DND-41 (cell line): Measurements from ENCODE around the gene IGF2.

Experiments
- EZH2 ChIP-seq: IDR thresholded peaks from 3 replicates; pipeline ENCODE4 v1.6.1; 2012; ENCODE audit warnings: borderline replicate concordance, low read depth, mild to moderate bottlenecking, moderate library complexity, low read length, inconsistent platforms; ENCODE audit not compliant: severe bottlenecking
- TF ChIP-seq, protein P1 (sequence below): IDR thresholded peaks from 2 replicates; pipeline ENCODE4 v1.5.1; 2012; ENCODE audit warnings: borderline replicate concordance, low read length, moderate library complexity, mild to moderate bottlenecking; ENCODE audit not compliant: poor library complexity, severe bottlenecking; ENCODE audit errors: extremely low read depth

DNA sequence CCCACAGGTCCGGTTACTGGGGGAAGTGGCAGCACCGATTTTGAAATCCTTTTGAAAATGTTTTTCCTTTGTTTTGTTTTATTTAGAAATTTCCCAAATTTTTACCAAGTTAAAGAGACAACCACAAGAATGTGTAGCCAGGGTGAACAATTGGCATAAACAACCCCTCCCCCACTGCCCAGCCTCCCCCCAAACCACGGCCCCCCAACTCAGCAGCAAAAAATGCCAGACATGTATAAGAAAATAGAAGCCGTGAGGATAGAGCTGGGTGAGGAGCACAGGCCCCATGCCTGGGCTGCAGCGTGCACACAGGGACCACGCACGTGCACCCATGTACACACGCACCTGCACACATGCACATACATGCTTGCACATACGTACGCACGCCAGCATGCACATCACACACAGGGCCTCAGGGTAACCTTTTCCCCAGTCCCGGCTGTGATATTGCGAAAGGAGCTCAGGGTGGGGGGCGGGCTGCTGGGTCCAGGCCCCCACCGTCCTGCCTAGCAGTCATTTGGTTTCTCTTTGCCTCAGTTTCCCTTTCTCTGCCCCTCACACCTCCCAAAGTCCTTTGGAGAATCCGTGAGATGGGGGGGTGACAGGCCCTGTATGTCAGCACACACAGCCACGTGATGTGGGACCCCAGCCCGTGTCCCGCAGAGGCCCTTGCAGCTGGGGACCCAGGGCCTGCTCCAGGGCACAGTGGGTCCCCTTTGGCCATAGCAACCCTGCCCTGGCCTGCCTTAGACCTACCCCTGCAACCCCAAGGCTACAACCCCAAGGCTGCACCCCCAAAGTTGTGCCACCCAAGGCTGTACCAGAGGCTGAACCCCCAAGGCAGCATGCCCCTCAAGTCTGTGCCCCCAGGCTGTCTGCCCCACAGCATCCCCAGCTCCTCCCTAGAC lies 42.9 kb downstream of the IGF2 start:
- TF ChIP-seq, protein P1, sequence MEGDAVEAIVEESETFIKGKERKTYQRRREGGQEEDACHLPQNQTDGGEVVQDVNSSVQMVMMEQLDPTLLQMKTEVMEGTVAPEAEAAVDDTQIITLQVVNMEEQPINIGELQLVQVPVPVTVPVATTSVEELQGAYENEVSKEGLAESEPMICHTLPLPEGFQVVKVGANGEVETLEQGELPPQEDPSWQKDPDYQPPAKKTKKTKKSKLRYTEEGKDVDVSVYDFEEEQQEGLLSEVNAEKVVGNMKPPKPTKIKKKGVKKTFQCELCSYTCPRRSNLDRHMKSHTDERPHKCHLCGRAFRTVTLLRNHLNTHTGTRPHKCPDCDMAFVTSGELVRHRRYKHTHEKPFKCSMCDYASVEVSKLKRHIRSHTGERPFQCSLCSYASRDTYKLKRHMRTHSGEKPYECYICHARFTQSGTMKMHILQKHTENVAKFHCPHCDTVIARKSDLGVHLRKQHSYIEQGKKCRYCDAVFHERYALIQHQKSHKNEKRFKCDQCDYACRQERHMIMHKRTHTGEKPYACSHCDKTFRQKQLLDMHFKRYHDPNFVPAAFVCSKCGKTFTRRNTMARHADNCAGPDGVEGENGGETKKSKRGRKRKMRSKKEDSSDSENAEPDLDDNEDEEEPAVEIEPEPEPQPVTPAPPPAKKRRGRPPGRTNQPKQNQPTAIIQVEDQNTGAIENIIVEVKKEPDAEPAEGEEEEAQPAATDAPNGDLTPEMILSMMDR: no peak
- TF ChIP-seq EZH2: no peak
